H4 (cell line): ENCODE results near the gene U2AF1L4. TPM values are rescaled to one million over a fixed set of nuclear protein-coding genes. Genes with fewer than 3 reads are reported as not detected.
A peak's percentile ranks its signal among the peaks of the same experiment; 100 is the strongest.

ENCODE experiments used
- DNase-seq: peaks from one replicate; pipeline ENCODE4 v3.0.0-alpha.2; 2015; ENCODE audit warnings: low spot score
- total RNA-seq: library from RNA; depleted of rRNA; stranded (reverse); fragments of >200 nt; shearing (Covaris generic); gene quantifications from 2 replicates; pipeline ENCODE4 v1.2.3, GENCODE V29; 2014

U2AF1L4 gene
- total RNA-seq, 1 experiment from 2014 or later = 27.5 TPM

DNA sequence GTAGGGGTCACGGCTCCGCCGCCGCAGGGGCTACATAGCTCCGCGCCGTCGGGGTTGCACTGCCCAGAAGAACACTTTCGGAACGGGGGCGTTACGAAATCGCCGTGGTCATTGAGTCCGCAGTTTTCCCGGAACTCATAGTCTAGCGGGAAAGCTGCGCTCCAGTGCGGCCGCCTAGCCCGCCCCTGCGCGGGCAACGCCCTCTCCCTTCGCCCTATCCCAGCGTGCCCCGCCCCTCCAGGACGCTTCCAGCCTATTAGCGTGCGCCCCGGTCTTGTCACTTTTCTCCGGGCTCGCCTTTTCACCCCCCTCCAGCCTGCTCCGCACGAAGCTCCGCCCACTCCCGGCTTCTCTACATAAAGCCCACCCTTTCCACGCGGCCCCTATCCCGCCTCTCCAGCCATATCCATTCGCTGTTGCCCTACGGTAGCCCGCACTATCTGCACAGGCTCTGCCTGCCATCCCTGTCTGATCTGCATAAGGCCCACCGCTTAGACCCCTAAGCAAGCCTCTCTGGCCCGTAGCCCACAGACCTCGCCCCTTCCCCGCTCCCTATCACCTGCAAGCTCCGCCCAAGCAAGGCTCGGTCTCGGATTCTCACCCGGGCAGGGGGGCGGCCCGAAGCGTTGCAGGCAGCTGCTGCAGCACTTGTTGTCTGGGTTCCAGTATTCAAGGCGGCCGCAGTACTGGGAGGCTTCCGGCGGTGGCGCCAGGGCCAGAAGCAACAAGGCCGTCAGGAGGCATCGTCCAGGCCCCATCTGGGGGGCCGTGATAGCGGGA is 4.6 kb downstream of the U2AF1L4 start:
- DNase-seq = peak; percentile 99

DNA sequence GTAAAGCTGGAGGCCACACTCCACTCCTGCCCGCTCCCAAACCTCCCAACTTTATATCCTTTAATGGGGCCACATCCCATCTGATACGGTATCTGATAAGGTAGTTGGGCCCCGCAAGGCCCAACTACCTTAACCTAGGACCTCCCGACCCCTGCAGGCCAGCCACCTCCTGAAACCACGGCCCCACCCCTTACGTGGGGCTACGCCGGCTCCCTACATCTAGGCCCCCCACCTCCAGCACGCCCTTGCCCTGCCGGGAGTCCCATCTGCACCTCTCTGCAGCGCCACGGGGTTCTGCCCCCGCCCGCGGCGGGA is 5.2 kb downstream of the U2AF1L4 start:
- DNase-seq = no peak

DNA sequence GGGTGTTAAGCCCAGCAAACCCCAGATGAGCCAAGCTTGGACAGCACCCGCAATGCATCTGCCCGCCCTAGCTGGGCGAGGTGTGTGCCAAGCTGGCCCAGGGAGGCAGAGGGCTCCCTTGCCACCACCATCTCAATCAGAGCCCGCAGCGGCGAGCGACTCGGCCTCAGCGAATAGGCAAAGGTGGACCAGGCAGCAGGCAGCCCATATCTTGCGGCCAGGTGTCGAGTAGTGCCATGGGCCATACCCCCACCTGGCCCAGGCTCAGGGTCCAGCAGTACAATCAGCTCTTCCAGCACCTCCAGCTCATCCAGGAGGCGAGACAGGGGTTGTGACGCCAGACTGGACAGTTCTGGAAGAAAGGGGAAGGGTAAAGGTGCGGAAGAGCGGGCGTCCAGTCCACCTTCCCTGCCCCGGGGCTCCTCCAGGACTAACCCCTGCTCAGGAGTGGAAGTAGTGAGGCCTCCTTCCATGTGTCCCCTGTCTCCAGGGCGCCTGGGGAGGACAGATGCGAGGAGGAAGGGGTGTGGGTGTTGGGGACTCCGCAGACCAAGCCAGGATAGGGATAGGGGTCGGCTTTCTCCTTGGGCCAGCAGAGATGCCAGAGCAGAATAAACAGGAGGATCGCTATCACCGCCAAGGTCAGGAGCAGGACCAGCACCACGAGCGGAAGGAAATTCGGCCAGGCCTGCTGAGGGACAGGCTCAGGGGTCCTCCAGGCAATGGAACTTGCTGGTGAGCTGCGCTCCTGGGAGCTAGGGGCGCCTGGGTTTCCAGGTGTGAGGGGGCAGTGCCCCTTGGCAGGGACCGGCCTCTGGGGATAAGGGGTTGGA is 5.7 kb downstream of the U2AF1L4 start:
- DNase-seq = no peak

DNA sequence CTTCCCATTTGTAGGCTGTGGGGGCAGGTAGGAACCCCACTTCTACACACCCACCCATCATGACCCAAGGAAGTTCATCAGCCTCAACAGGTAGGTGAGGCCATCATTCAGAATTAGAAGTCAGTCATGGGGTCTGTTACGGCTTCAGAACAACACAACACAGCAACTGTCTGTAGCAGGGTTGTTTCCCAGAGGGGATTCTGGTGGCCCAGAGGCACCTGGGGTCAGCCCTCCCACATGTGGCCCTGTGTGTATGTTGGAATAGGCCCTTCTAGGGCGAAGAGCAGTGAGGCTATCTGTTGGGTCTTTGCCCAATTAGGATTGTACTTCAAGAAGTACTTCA is 6.4 kb downstream of the U2AF1L4 start:
- DNase-seq = no peak

DNA sequence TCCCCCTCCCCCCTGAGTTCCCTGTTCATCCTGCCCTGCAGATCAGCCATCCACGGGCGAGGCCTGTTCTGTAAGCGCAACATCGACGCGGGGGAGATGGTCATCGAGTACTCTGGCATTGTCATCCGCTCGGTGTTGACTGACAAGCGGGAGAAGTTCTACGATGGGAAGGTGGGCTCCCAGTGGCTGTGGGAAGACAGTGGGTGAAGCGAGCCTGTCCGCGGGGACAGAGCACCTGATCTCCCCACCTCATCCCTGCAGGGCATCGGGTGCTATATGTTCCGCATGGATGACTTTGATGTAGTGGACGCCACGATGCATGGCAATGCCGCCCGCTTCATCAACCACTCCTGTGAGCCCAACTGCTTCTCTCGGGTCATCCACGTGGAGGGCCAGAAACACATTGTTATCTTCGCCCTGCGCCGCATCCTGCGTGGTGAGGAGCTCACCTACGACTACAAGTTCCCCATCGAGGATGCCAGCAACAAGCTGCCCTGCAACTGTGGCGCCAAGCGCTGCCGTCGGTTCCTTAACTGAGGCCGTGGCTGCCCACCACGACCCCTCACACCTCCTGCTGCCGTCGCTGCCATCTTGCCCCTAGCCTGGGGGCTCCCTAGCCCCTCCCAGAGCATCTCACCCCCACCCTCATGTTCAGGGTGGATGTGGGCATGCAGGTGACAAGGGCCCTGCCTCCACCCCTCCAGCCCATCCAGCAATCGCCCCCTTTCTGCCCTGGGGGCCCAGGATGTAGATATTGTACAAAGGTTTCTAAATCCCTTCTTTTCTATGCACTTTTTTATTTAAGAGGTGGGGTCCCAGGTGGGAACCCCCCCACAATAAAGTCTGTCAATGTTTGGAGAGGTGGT is 7.0 kb downstream of the U2AF1L4 start:
- DNase-seq = no peak

DNA sequence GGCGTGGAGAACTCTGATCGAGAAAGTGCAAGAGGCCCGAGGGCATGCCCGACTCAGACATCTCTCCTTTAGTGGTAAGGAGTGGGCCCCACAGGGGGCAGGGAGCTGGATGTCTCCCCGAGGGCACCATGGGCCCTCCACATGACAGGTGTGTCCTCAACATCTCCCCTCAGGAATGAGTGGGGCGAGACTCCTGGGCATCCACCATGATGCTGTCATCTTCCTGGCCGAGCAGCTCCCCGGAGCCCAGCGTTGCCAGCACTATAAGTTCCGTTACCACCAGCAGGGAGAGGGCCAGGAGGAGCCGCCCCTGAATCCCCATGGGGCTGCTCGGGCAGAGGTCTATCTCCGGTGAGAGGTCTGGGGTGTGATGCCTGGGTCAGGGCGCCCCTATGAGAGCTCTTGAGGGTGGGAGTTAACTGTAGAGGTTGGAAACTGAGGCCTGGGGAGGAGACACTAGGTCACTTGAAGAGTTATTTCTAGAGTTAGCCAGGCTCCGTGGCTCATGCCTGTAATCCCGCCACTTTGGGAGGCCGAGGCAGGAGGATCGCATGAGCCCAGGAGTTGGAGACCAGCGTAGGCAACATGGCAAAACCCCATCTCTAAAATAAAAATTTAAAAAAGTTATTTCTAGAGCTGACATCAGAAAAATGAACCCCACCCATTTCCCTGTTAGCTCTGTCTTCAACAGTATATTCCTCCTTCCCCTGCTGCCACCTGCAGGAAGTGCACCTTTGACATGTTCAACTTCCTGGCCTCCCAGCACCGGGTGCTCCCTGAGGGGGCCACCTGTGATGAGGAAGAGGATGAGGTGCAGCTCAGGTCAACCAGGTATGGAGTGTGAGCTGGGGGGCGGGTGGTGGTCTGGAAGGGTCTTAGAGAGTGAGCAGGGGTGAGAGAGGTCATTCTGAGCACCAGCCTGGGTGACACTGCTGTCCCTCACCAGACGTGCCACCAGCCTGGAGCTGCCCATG is 8.0 kb downstream of the U2AF1L4 start:
- no peak for DNase-seq

DNA sequence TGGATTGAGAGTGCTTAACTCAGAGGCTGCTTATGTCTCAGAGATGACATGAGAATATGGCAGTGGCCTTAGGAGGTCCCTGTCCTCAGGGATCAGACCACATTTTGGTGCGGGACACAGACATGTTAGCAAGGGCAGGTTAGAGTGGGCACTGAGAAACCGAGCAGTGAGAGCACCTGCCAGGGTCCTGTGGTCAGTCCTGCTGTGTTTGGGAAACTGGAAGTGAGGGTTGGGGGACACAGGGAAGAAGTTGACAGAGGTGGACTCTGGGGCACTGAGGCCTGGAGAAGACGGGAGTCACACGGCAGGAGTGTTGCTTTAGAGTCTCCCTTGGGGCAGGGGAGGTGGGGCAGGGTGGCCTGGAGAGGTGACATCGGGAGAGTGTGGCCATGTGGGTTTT is 10.3 kb downstream of the U2AF1L4 start:
- DNase-seq = no peak

DNA sequence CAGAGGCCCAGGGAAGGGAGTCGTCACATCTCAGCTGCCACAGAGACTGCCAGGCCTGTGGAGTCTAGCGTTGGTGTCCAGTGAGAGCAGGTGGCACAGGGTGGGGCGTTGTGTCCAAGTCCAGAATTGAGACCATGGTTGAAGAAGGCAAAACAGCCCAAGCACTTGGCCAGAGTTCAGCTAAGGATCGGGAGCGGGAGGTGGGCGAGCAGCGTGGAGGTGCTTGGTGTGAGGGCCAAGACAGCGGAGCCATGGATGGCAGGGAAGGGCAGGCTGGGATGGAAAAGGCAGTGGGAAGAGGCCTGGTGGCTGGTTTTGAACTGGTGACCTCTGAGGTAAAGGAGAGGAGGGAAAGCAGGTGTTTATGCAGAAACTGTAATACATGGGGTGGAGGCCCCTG is 10.9 kb downstream of the U2AF1L4 start:
- DNase-seq = no peak

DNA sequence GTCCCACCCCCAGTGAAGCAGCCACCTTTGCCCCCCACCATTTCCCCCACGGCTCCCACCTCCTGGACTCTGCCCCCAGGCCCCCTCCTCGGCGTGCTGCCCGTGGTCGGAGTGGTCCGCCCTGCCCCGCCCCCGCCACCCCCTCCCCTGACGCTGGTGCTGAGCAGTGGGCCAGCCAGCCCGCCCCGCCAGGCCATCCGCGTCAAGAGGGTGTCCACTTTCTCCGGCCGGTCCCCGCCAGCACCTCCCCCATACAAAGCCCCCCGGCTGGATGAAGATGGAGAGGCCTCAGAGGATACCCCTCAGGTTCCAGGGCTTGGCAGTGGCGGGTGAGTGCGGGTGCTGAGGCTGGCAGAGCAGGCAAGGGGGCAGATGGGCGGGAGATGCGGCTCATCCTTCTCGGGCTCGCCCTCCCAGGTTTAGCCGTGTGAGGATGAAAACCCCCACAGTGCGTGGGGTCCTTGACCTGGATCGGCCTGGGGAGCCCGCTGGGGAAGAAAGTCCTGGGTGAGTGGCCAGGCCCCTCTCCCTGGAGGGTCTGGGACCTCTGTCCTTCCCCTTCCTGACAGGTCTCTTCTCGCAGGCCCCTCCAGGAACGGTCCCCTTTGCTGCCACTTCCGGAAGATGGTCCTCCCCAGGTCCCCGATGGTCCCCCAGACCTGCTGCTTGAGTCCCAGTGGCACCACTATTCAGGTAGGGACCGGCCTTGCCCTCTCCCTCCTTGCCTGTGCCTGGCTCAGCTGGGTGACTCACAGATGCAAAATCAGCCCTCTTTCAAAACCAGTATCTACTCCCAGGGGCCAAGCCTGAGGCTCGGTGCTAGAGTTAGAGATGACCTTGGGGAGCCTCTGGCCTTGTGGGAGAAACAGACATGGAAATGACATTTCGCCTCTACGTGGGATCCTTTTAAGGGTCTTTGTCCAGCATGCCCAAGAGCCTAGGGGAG is 11.8 kb downstream of the U2AF1L4 start:
- DNase-seq = no peak

DNA sequence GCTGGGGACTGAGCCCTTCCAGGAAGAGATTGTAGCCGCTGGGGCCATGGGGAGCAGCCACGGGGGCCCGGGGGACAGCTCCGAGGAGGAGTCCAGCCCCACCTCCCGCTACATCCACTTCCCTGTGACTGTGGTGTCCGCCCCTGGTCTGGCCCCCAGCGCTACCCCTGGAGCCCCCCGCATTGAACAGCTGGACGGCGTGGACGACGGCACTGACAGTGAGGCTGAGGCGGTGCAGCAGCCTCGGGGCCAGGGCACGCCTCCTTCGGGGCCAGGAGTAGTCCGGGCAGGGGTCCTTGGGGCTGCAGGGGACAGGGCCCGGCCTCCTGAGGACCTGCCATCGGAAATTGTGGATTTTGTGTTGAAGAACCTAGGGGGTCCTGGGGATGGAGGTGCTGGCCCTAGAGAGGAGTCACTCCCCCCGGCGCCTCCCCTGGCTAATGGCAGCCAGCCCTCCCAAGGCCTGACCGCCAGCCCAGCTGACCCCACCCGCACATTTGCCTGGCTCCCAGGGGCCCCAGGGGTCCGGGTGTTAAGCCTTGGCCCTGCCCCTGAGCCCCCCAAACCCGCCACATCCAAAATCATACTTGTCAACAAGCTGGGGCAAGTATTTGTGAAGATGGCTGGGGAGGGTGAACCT is 12.6 kb downstream of the U2AF1L4 start:
- DNase-seq = no peak

DNA sequence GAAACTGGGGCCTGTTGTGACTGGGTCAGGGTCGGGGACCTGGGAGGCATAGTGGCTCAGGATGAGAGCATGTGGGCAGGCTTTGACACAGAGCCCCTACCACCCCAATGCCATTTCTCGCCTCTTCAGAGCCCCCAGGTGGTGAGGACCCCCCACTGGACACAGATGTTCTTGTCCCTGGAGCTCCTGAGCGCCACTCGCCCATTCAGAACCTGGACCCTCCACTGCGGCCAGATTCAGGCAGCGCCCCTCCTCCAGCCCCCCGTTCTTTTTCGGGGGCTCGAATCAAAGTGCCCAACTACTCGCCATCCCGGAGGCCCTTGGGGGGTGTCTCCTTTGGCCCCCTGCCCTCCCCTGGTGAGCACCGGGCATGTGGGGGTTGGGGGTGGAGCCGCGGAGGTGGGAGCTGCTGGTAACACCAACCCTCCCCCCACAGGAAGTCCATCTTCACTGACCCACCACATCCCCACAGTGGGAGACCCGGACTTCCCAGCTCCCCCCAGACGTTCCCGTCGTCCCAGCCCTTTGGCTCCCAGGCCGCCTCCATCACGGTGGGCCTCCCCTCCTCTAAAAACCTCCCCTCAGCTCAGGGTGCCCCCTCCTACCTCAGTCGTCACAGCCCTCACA is 13.3 kb downstream of the U2AF1L4 start:
- no peak for DNase-seq

DNA sequence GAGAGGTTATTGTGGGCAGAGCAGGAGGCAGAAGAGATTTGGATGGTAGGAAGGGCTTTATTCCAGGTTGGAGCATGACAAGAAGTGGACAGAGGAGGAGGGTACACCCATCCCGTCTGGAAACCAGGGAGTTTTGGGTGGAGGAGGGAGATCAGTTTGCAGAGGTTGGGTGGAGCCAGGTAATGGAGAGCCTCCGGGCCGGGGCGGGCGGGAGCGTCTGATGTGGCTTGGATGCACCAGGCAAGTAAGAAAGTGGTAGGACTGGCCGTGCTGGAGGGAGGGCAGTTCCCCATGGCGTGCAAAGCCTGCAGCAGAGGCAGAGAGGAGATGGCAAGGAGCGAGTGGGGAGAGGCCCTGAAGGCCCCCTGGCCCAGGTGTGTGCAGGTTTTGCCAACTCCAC is 13.9 kb downstream of the U2AF1L4 start:
- DNase-seq = no peak

DNA sequence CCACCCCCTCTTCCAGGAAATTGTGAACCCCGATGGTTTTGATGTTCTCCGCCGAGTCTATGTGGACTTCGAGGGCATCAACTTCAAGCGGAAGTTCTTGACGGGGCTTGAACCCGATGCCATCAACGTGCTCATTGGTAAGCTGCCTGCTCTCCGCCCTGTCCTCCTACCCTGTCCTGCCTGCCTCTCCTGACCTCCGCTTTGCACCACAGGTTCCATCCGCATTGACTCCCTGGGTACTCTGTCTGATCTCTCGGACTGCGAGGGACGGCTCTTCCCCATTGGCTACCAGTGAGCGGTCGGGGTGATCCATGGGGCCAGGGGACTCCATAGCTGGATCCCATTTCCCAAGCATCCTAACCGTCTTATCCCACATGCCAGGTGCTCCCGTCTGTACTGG is 14.9 kb downstream of the U2AF1L4 start:
- DNase-seq = no peak

DNA sequence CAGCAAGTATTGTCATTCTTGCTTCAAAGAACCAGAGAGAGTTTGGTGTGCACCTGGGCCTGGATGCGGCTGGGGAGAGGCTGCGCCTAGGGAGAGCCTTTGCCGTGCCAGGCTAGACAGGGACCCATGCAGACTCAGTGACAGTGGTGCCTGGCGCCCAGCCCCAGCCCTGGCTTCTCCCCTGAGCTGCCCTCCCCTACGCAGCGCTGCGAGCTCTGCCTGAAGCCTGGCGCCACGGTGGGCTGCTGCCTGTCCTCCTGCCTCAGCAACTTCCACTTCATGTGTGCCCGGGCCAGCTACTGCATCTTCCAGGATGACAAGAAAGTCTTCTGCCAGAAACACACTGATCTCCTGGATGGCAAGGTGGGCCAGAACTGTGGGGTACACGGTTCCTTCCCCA is 15.5 kb downstream of the U2AF1L4 start:
- DNase-seq = no peak

DNA sequence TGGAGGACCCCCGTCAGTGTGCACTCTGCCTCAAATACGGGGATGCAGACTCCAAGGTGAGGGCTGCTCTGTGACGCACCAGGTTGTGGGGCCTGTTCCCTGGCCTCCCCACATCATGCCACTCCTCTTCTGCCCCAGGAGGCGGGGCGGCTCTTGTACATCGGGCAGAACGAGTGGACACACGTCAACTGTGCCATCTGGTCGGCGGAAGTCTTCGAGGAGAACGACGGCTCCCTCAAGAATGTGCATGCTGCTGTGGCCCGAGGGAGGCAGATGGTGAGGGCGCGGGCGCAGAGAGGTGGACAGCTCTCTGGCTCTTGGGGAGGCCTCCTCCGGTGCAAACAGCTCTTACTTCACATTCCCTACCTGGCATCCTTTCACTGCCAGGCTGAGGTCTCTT is 16.2 kb downstream of the U2AF1L4 start:
- no peak for DNase-seq

DNA sequence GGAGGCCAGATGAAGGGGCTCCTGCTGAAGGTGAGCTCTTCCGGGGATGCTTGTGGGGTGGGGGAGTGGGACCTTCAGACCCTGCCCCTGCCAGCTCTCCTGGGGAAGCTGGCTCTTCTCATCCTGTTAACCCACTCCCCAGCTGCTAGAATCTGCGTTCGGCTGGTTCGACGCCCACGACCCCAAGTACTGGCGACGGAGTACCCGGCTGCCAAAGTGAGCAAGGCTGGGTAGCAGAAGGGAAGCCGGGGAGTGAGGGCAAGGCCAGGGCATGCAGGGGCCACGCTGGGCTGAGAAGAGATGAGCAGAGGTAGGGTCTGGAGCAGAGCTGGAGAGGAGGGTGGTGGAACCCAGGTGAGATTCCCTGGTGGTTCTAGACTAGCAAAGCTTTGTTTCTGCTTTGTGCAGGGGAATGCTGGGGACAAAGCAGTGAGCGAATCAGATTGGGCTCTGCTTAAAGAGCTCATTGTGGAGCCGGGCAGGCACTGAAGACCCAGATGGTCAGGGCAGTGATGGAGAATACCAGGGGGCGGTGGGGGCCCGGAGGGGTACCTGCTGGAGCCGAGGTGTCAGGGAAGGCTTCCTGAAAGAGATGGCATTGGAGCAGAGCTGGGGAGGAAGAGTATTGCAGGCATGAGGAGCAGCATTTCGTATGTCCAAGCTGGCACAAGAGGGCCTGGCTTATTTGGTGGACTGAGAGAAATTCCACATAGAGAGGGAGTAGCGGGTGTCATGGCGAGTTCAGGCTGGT is 17.1 kb downstream of the U2AF1L4 start:
- DNase-seq = no peak

DNA sequence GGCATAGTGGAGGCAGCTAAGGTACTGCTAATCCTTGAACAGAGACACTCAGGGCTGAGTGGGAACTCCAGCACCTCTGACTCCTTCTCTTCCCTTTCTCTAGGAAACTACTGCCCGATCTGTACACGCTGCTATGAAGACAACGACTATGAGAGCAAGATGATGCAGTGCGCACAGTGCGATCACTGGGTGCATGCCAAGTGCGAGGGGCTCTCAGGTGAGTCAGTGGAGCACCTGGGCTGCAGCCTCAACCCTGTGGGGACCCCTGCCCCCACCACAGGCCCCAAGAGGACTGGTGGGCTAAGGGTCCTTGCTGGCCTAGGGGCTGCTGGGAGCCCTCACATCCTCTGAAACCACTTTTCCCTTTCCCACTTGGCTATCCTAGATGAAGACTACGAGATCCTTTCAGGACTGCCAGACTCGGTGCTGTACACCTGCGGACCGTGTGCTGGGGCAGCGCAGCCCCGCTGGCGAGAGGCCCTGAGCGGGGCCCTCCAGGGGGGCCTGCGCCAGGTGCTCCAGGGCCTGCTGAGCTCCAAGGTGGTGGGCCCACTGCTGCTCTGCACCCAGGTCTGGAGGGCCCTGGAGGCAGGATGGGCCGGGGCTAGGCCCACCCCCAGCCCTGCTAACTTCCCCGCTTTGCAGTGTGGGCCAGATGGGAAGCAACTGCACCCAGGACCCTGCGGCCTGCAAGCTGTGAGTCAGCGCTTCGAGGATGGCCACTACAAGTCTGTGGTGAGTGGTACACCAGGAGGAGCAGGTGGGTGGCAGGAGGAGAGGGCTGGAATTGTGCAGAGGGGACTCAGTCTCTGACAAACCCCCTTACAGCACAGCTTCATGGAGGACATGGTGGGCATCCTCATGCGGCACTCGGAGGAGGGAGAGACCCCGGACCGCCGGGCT is 17.9 kb downstream of the U2AF1L4 start:
- DNase-seq = no peak
